IMR-90 (cell line): ENCODE data around the gene TYW5. TPM values are rescaled to one million over a fixed set of nuclear protein-coding genes. Genes with fewer than 3 reads are reported as not detected.

Source experiments
- ATAC-seq: fragments of 200-7000 bp; cut with Tn5 transposase; 2 replicates; pipeline ENCODE4 v1.9.1; 2020; ENCODE audit warnings: low read depth, mild to moderate bottlenecking, moderate library complexity
- BruUV-seq: library from RNA; stranded (reverse); fragments of 400-500 nt; replicated peaks from 2 replicates; lab custom pipeline; 2021; lab: Mats Ljungman, UMichigan
- CTCF ChIA-PET: fragments of 300-600 bp; formaldehyde crosslinking; extraction: SDS; loops from one replicate; lab custom pipeline; 2021; ENCODE audit warnings: antibody characterized with exemption; lab: Yijun Ruan, JAX
- POLR2A ChIA-PET: fragments of 300-600 bp; sonication (Branson Sonifier 250); formaldehyde crosslinking; loops from one replicate; lab custom pipeline; 2022; ENCODE audit warnings: antibody characterized with exemption; ENCODE audit not compliant: unreplicated experiment; lab: Charles Lee
- DNase-seq: peaks from one replicate; pipeline ENCODE4 v3.0.0; 2013
- H2AFZ ChIP-seq: replicated peaks from 2 replicates; pipeline ENCODE3; 2013; ENCODE audit warnings: low read length, mild to moderate bottlenecking; ENCODE audit not compliant: poor library complexity
- H2AK5ac ChIP-seq: 2 replicates; pipeline ENCODE4 v1.6.1; 2013; ENCODE audit warnings: low read depth, low read length, inconsistent platforms
- H2AK9ac ChIP-seq: replicated peaks from 2 replicates; pipeline ENCODE3; 2013; ENCODE audit warnings: mild to moderate bottlenecking, low read depth, low read length, moderate library complexity; ENCODE audit not compliant: poor library complexity
- H2BK120ac ChIP-seq: 2 replicates; pipeline ENCODE4 v1.6.1; 2013; ENCODE audit warnings: low read depth, low read length, inconsistent platforms
- H2BK15ac ChIP-seq: 3 replicates; pipeline ENCODE4 v1.6.1; 2013; ENCODE audit warnings: low read depth, low read length, inconsistent platforms
- H2BK20ac ChIP-seq: 2 replicates; pipeline ENCODE4 v1.6.1; 2013; ENCODE audit warnings: low read depth, mild to moderate bottlenecking, inconsistent platforms, low read length, moderate library complexity
- H2BK5ac ChIP-seq: 2 replicates; pipeline ENCODE4 v1.6.1; 2013; ENCODE audit warnings: mild to moderate bottlenecking, low read depth, low read length, inconsistent platforms; ENCODE audit not compliant: poor library complexity, severe bottlenecking
- H3K14ac ChIP-seq: replicated peaks from 2 replicates; pipeline ENCODE4 v1.6.1; 2013; ENCODE audit warnings: low read depth, low read length, inconsistent platforms
- H3K18ac ChIP-seq: 2 replicates; pipeline ENCODE4 v1.6.1; 2013; ENCODE audit warnings: low read depth, low read length, control low read depth
- H3K23ac ChIP-seq: 2 replicates; pipeline ENCODE4 v1.6.1; 2013; ENCODE audit warnings: low read depth, low read length, inconsistent platforms
- H3K27ac ChIP-seq: 2 replicates; pipeline ENCODE4 v1.5.1; 2013; ENCODE audit warnings: mild to moderate bottlenecking, control low read depth, low read length; ENCODE audit not compliant: insufficient read depth
- H3K27me3 ChIP-seq: 2 replicates; pipeline ENCODE4 v1.6.1; 2013; ENCODE audit warnings: low read length; ENCODE audit not compliant: control insufficient read depth, insufficient read depth
- H3K36me3 ChIP-seq: 2 replicates; pipeline ENCODE4 v1.6.1; 2013; ENCODE audit warnings: low read length, mixed read lengths; ENCODE audit not compliant: control insufficient read depth, insufficient read depth
- H3K4ac ChIP-seq: 2 replicates; pipeline ENCODE4 v1.6.1; 2013; ENCODE audit warnings: low read depth, low read length, inconsistent platforms
- H3K4me1 ChIP-seq: 2 replicates; pipeline ENCODE4 v1.6.1; 2013; ENCODE audit warnings: low read length, mixed read lengths; ENCODE audit not compliant: control insufficient read depth, insufficient read depth
- H3K4me2 ChIP-seq: 2 replicates; pipeline ENCODE4 v1.6.1; 2013; ENCODE audit warnings: low read depth, mild to moderate bottlenecking, control low read depth, low read length, moderate library complexity
- H3K4me3 ChIP-seq: 2 replicates; pipeline ENCODE4 v1.5.1; 2013; ENCODE audit warnings: low read depth, mild to moderate bottlenecking, control low read depth, low read length, moderate library complexity; ENCODE audit not compliant: insufficient read depth
- H3K56ac ChIP-seq: 2 replicates; pipeline ENCODE4 v1.6.1; 2013; ENCODE audit warnings: low read length, inconsistent platforms; ENCODE audit not compliant: insufficient read depth; ENCODE audit errors: extremely low read depth
- H3K79me1 ChIP-seq, 2 experiments: 2 replicates each; pipeline ENCODE4 v1.6.1; 2013; ENCODE audit warnings: low read length in 2 of 2, inconsistent platforms in 1 of 2, low read depth in 1 of 2
- H3K9ac ChIP-seq: 2 replicates; pipeline ENCODE4 v1.6.1; 2013; ENCODE audit warnings: low read depth, low read length, control low read depth
- H3K9me1 ChIP-seq: 2 replicates; pipeline ENCODE4 v1.6.1; 2013; ENCODE audit warnings: low read length, inconsistent platforms; ENCODE audit not compliant: insufficient read depth
- H3K9me3 ChIP-seq: 2 replicates; pipeline ENCODE4 v1.6.1; 2013; ENCODE audit warnings: low read length; ENCODE audit not compliant: control insufficient read depth, insufficient read depth
- H4K20me1 ChIP-seq: 2 replicates; pipeline ENCODE4 v1.6.1; 2013; ENCODE audit warnings: low read length, inconsistent platforms; ENCODE audit not compliant: insufficient read depth
- H4K5ac ChIP-seq: 2 replicates; pipeline ENCODE4 v1.6.1; 2013; ENCODE audit warnings: mild to moderate bottlenecking, low read depth, low read length, control low read depth
- H4K8ac ChIP-seq, 2 experiments: 2 replicates each; pipeline ENCODE4 v1.6.1; 2013; ENCODE audit warnings: low read depth in 2 of 2, low read length in 2 of 2, control low read depth in 1 of 2, inconsistent platforms in 1 of 2
- H4K91ac ChIP-seq: 2 replicates; pipeline ENCODE4 v1.6.1; 2013; ENCODE audit warnings: low read depth, low read length, inconsistent platforms; ENCODE audit not compliant: insufficient read depth
- BHLHE40 ChIP-seq: fragments of 150-350 bp; IDR thresholded peaks from 2 replicates; pipeline ENCODE4 v1.6.1; 2016; ENCODE audit warnings: mild to moderate bottlenecking, low read depth, low read length
- NFE2L2 ChIP-seq: fragments of 150-350 bp; IDR thresholded peaks from 2 replicates; pipeline ENCODE4 v1.6.1; 2016; ENCODE audit warnings: low read depth, mild to moderate bottlenecking, low read length
- POLR2A ChIP-seq: IDR thresholded peaks from 2 replicates; pipeline ENCODE4 v1.6.1; 2012; ENCODE audit warnings: mild to moderate bottlenecking, low read depth, low read length
- WGBS, 2 experiments: methylation state at CpG; one replicate each; pipeline versions ENCODE4 v1.1.5 to v1.1.7; 2013; ENCODE audit warnings: missing lambda C conversion rate in 2 of 2; ENCODE audit not compliant: insufficient read length in 1 of 2; ENCODE audit errors: extremely low coverage in 2 of 2; 5-methylcytosine and 5-hydroxymethylcytosine counted together
- dilution Hi-C: fragments of 300-500 bp; cut with HindIII; formaldehyde crosslinking; loops from one replicate; pipeline ENCODE4 v1.14.3; 2018; ENCODE audit warnings: low sequenced_read_pairs; ENCODE audit not compliant: unreplicated experiment
- in situ Hi-C: fragments of 300-500 bp; cut with MboI; formaldehyde crosslinking; loops from 3 replicates; pipeline ENCODE4 v1.14.3; 2019; ENCODE audit warnings: low sequenced_read_pairs, inconsistent platforms, mixed read lengths
- intact Hi-C: fragments of 100-400 bp; cut with micrococcal nuclease; formaldehyde crosslinking; loops from 2 replicates; pipeline ENCODE4 v1.10.0; 2022
- polyA plus RNA-seq, 3 experiments: library from polyadenylated mRNA; depleted of rRNA; stranded (reverse); fragments of >200 nt; gene quantifications; 2 replicates each; pipeline ENCODE4 v1.2.3, GENCODE V29; 2012; ENCODE audit warnings: low replicate concordance in 1 of 3
- total RNA-seq: library from RNA; depleted of rRNA; stranded (reverse); fragments of >200 nt; gene quantifications from 2 replicates; pipeline ENCODE4 v1.2.3, GENCODE V29; 2012
- TF ChIP-seq, protein P1 (sequence below): fragments of 150-350 bp; IDR thresholded peaks from 2 replicates; pipeline ENCODE4 v1.6.1; 2017; ENCODE audit warnings: mild to moderate bottlenecking, antibody characterized with exemption, low read length, low read depth

Gene TYW5
- total and polyA plus RNA-seq, 2 of the 4 experiments (the other 2 are of a cell fraction), result 3.8 to 4.0 TPM

DNA sequence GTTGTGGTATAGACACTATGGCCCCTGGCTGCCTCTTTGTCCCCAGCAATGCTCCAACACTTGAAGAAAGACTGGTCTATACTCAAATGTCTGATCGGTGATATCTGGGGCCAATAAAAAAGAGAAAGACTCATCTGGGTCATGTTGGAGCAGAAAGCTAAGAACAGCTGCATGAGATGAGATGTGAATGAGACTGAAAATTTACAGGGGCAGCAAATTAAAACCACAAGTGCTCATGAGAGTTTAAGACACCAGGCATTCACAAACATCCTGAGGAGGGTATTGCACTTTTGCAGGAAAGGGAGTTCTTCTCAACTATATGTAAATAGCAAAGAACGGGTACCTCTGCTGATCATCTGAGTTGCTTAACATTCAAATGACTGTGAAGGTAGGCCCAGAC, 36.4 kb upstream of the TYW5 start:
- Histone ChIP-seq H2BK20ac (no peak overlapping the region), H2AFZ (no peak overlapping the region), H3K4me2 (no peak overlapping the region), H3K27me3 (no peaks in the 10 kb centered on the region), H2AK9ac (no peak overlapping the region), H4K8ac (no peak overlapping the region), H3K4me3 (no peak overlapping the region), H4K91ac (no peak overlapping the region), H2AK5ac (no peak overlapping the region), H4K20me1 (no peaks in the 10 kb centered on the region), H3K9ac (no peak overlapping the region), H3K23ac (no peak overlapping the region), H3K4me1 (peaks cover 8% of the 10 kb centered on the region; the same call in 1 of the 2 replicates), H3K36me3 (no peaks in the 10 kb centered on the region), H3K14ac (no peak overlapping the region), H3K4ac (no peak overlapping the region), H3K18ac (no peak overlapping the region), H2BK15ac (no peak overlapping the region), H2BK120ac (no peak overlapping the region), H3K9me3 (no peaks in the 10 kb centered on the region), H3K56ac (no peak overlapping the region), H3K27ac (no peak overlapping the region), H4K5ac (no peak overlapping the region), H2BK5ac (no peak overlapping the region), H3K79me1 (no peaks in the 10 kb centered on the region), H3K9me1 (no peaks in the 10 kb centered on the region)
- WGBS, 2 experiments, result no CpG with 5 or more reads among the region's 2 CpGs
- CTCF ChIA-PET, result no interaction called here
- no peak for TF ChIP-seq POLR2A
- TF ChIP-seq NFE2L2, result no peak
- no peak for TF ChIP-seq BHLHE40
- TF ChIP-seq, protein P1, sequence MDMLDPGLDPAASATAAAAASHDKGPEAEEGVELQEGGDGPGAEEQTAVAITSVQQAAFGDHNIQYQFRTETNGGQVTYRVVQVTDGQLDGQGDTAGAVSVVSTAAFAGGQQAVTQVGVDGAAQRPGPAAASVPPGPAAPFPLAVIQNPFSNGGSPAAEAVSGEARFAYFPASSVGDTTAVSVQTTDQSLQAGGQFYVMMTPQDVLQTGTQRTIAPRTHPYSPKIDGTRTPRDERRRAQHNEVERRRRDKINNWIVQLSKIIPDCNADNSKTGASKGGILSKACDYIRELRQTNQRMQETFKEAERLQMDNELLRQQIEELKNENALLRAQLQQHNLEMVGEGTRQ, result no peak
- dilution Hi-C loops (no loop called here), in situ Hi-C loops (no loop called here), intact Hi-C loops (no loop called here)
- BruUV-seq, result no TSS peak
- ATAC-seq (no peak), DNase-seq (no peak)
- POLR2A ChIA-PET, result no interaction called here
